Activated T-helper 9 cell treated with anti-CD3 and anti-CD28 coated beads, Interleukin-2, amount 50 U/mL, for 16 hours (primary cell): ENCODE results near the gene HOXC12.

ENCODE experiments used
- DNase-seq: peaks from one replicate; pipeline ENCODE4 v3.0.0-alpha.2; 2020; ENCODE audit warnings: low read depth

HOXC12 gene

GRCh38 chr12:53972152-53972702, 17.5 kb downstream of the HOXC12 start:
- DNase-seq, result no peak

- no peak for DNase-seq
Observed at GRCh38 chr12:53972722-53973235, 18.1 kb downstream of the HOXC12 start, which contains the start of gene HOXC11. Gene HOXC11 (plus strand): TSS chr12:53973126. CDS start chr12:53973242, 116 bp downstream.

GRCh38 chr12:53973236-53974042, 18.7 kb downstream of the HOXC12 start:
- no peak for DNase-seq

- DNase-seq, result no peak
Observed at GRCh38 chr12:53974084-53975063, 19.7 kb downstream of the HOXC12 start, which contains the start of gene HOTAIR. Gene HOTAIR (minus strand): TSS chr12:53974954.

- no peak for DNase-seq
Observed at GRCh38 chr12:53975064-53975471, 20.4 kb downstream of the HOXC12 start.

GRCh38 chr12:53975479-53976152, 20.9 kb downstream of the HOXC12 start:
- no peak for DNase-seq

- no peak for DNase-seq
Observed at GRCh38 chr12:53976172-53976822, 21.6 kb downstream of the HOXC12 start.

- DNase-seq, result no peak
Observed at GRCh38 chr12:53976823-53977595, 22.3 kb downstream of the HOXC12 start.

GRCh38 chr12:53977596-53978445, 23.1 kb downstream of the HOXC12 start:
- DNase-seq, result no peak

- no peak for DNase-seq
Observed at GRCh38 chr12:53978477-53979356, 24.0 kb downstream of the HOXC12 start.

GRCh38 chr12:53980104-53980801, 25.6 kb downstream of the HOXC12 start:
- DNase-seq, result no peak

GRCh38 chr12:53980802-53981496, 26.2 kb downstream of the HOXC12 start:
- no peak for DNase-seq

GRCh38 chr12:53981634-53982565, 27.2 kb downstream of the HOXC12 start:
- no peak for DNase-seq

GRCh38 chr12:53982648-53983567, 28.2 kb downstream of the HOXC12 start:
- DNase-seq, result no peak

- DNase-seq, result no peak
Observed at GRCh38 chr12:53983568-53983949, 28.9 kb downstream of the HOXC12 start.
